ENCODE measurements around the gene TMEM37. TPM values are rescaled to one million over a fixed set of nuclear protein-coding genes. Genes with fewer than 3 reads are reported as not detected.

The TMEM37 gene
- total and polyA plus RNA-seq, 2 of the 8 experiments (the other 6 are each of a cell fraction or from before 2014, with no cell fraction given): 11.0 to 16.2 TPM

DNA sequence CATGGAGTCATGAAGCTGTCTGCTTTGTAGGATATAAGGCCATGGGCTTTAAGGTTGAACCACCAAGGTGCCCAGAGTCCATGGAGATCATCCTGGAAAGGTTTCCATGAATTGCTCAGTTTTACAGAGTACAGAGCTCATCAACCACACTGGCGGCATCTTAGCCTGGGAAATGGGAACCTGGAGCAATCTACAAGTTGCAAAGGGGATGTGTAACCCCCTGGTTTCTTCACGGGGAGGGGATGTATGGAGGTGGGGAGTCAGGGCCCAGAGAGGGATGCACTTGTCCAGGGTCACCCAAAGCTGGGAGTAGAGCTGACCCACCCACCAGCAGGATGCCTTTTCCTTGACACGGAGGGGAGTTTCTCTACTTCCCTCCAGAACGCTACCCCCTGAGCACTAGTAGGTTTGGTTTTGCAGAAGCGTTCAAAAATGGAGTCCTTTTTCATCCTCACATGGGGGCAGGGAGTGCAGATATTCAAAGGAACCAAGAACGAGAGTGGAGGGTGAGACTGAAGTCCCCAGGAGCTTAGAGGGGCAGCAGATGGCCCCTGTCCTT is 7.2 kb downstream of the TMEM37 start:
- H3K36me3 ChIP-seq (ENCODE audit: control insufficient read depth in 2 of 4, insufficient read depth in 4 of 4, low read length in 3 of 4): no peaks in the 10 kb centered on the region
- H3K27ac ChIP-seq (ENCODE audit: low read depth, low read length): no peak overlapping the region
- H3K9ac ChIP-seq (replicated peaks in 1 of 4; ENCODE audit: extremely low read depth in 1 of 4, low read depth in 3 of 4, low read length in 3 of 4): no peak overlapping the region; a peak in 1 of 7 replicates
- WGBS, 2 experiments (ENCODE audit: extremely low coverage in 1 of 2, insufficient coverage in 1 of 2, insufficient read length in 1 of 2, insufficient replicate concordance in 2 of 2, low coverage in 1 of 2, low lambda C conversion rate in 2 of 2, missing lambda C conversion rate in 1 of 2): 77% methylated on average over 6 of the region's 6 CpGs; no CpG with 5 or more reads in 1 of the 2 experiments
- H3K4me2 ChIP-seq (ENCODE audit: insufficient read depth in 1 of 2, low read depth in 2 of 2, low read length in 2 of 2): no peak overlapping the region
- H3K79me1 ChIP-seq (ENCODE audit: low read depth, low read length): no peaks in the 10 kb centered on the region
- H3K14ac ChIP-seq (ENCODE audit: insufficient read length): no peak overlapping the region
- no peak overlapping the region for H2AFZ ChIP-seq (ENCODE audit: low read length)
- TF ChIP-seq POLR2A (IDR thresholded peaks at IDR 0.05; ENCODE audit: control extremely low read depth in 1 of 2, low read depth in 2 of 2, low read length in 2 of 2) (no peak), EGR1 (IDR thresholded peaks at IDR 0.05; ENCODE audit: borderline replicate concordance, low read depth, low read length) (no peak), SIX5 (IDR thresholded peaks at IDR 0.05; ENCODE audit: low read depth, low read length) (no peak), NRF1 (IDR thresholded peaks at IDR 0.05; ENCODE audit: low read depth, low read length) (no peak), PHF8 (conservative IDR thresholded peaks at IDR 0.05; ENCODE audit: low read depth, low read length) (no peak), YY1 (IDR thresholded peaks at IDR 0.05; ENCODE audit: low read depth, low read length) (no peak), SIRT6 (IDR thresholded peaks at IDR 0.05; ENCODE audit: low read length) (no peak), CHD2 (IDR thresholded peaks at IDR 0.05; ENCODE audit: low read length) (no peak), SP2 (IDR thresholded peaks at IDR 0.05; ENCODE audit: low read length) (no peak)
- TF ChIP-seq, protein P1, sequence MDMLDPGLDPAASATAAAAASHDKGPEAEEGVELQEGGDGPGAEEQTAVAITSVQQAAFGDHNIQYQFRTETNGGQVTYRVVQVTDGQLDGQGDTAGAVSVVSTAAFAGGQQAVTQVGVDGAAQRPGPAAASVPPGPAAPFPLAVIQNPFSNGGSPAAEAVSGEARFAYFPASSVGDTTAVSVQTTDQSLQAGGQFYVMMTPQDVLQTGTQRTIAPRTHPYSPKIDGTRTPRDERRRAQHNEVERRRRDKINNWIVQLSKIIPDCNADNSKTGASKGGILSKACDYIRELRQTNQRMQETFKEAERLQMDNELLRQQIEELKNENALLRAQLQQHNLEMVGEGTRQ (IDR thresholded peaks at IDR 0.05; ENCODE audit: low read length): no peak
- H4K8ac ChIP-seq (ENCODE audit: extremely low read depth, insufficient read depth, low read length): no peak overlapping the region
- H3K4ac ChIP-seq (replicated peaks; ENCODE audit: insufficient read length, low read depth, low read length): no peak overlapping the region
- H3K9me3 ChIP-seq (ENCODE audit: insufficient read depth in 2 of 2, low read depth in 1 of 2, low read length in 1 of 2): no peaks in the 10 kb centered on the region
- no peak overlapping the region for H2AK5ac ChIP-seq (ENCODE audit: low read depth, low read length)
- FAIRE-seq: no peak
- no peak overlapping the region for H2BK120ac ChIP-seq (replicated peaks; ENCODE audit: low read depth, low read length)
- no peak overlapping the region for H2BK15ac ChIP-seq (ENCODE audit: low read length)
- no peak overlapping the region for H4K5ac ChIP-seq (ENCODE audit: insufficient read length, low read depth, low read length)
- H2BK20ac ChIP-seq (ENCODE audit: low read length): no peak overlapping the region
- H3K79me2 ChIP-seq (ENCODE audit: control insufficient read depth in 1 of 2, insufficient read depth in 2 of 2, low read length in 2 of 2): no peaks in the 10 kb centered on the region; a peak in 1 of 4 replicates
- H4K91ac ChIP-seq (replicated peaks; ENCODE audit: insufficient read length, low read length): no peak overlapping the region
- H3K4me1 ChIP-seq (replicated peaks in 1 of 4; ENCODE audit: control insufficient read depth in 3 of 4, insufficient read depth in 4 of 4, low read length in 3 of 4): peaks cover 0 to 9% (median 4%) of the 10 kb centered on the region in 4 experiments; a peak in 6 of 7 replicates
- H2BK12ac ChIP-seq (ENCODE audit: low read depth, low read length): no peak overlapping the region
- H3K18ac ChIP-seq (ENCODE audit: extremely low read depth, low read length): no peak overlapping the region
- H3K23ac ChIP-seq (ENCODE audit: insufficient read length): no peak overlapping the region
- no peak overlapping the region for H3K4me3 ChIP-seq (ENCODE audit: extremely low read depth in 1 of 4, insufficient read depth in 2 of 4, low read depth in 3 of 4, low read length in 4 of 4)
- POLR2A ChIA-PET (ENCODE audit: partially characterized antibody): interaction anchor here (1.1 kb wide), 1 partner anchor 12 kb away, joined by 3 read pairs; no protein-coding TSS in a partner anchor
- DNase-seq (ENCODE audit: low read depth in 1 of 2, low spot score in 2 of 2): no peak
- peaks cover 5% of the 10 kb centered on the region in 2 experiments for H4K20me1 ChIP-seq (replicated peaks in 1 of 2; ENCODE audit: control insufficient read depth in 1 of 2, insufficient read depth in 2 of 2, low read length in 2 of 2)
- no peak overlapping the region for H3K56ac ChIP-seq (replicated peaks; ENCODE audit: insufficient read length, low read depth, low read length)
- no peaks in the 10 kb centered on the region for H3K23me2 ChIP-seq (ENCODE audit: low read depth, low read length)
- no peak overlapping the region for H2BK5ac ChIP-seq (ENCODE audit: low read depth, low read length)
- CTCF ChIA-PET (ENCODE audit: partially characterized antibody): interaction anchor here (0.5 to 4.5 kb wide), 6 partner anchors 10 to 527 kb away, joined by 3 to 22 read pairs (median 4); no protein-coding TSS in a partner anchor
- no peaks in the 10 kb centered on the region for H3K27me3 ChIP-seq (replicated peaks in 1 of 4; ENCODE audit: control insufficient read depth in 3 of 4, extremely low read depth in 1 of 4, insufficient read depth in 3 of 4, low read length in 3 of 4)
